ENCODE data around the gene CFAP46. TPM values are rescaled to one million over a fixed set of nuclear protein-coding genes. Genes with fewer than 3 reads are reported as not detected.
A peak's percentile ranks its signal among the peaks of the same experiment; 100 is the strongest.

CFAP46 gene
- total RNA-seq, 2 experiments from 2014 or later: not detected

DNA sequence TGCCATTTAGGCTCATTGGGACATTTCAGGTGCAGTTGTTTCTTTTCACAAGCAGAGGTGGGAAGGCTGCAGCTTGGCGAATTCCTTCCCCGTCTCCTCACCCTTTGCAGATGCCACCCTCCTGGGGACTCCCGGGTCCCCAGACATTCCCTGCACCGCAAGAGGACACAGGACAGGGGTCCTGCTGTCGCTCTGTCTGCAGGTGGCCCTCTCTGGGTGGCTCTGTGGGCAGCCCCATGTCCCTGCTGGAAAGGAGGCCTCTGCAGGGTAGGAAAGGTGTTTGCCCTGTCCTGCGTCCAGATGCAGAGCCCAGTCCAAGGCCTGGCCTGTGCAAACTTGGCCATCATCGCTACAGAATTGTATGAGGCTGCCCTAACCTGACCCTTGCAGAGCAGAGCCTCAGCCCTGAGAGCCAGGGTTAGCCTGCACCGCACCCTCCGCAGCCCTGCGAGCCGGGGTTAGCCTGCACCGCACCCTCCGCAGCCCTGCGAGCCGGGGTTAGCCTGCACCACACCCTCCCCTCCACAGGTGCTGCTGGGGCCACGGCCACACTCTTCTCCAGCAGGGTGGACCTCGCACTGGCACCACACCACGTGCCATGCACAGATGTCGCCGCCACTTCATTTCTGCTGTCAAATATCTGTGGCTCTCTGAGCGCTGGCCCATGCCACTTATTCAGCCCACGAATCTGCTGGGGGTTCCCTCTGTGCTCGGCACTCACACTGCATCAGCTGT, 61.0 kb downstream of the CFAP46 start:
- Mint-ChIP-seq H3K4me1 (ENCODE audit: low read depth) (no peaks in the 10 kb centered on the region), H3K4me3 (no peak overlapping the region), H3K27me3 (peaks cover 13% of the 10 kb centered on the region), H3K27ac (no peak overlapping the region), H3K9me3 (no peaks in the 10 kb centered on the region), H3K36me3 (ENCODE audit: low read depth) (no peaks in the 10 kb centered on the region)
- Histone ChIP-seq H3K36me3 (ENCODE audit: insufficient read depth, low read length) (no peaks in the 10 kb centered on the region), H3K4me1 (ENCODE audit: insufficient read depth, low read length) (no peaks in the 10 kb centered on the region), H3K9me3 (ENCODE audit: control insufficient read depth in 1 of 2, insufficient read depth in 1 of 2, low read length in 2 of 2) (peaks cover 0 to 23% of the 10 kb centered on the region in 2 experiments), H3K27me3 (ENCODE audit: control insufficient read depth in 1 of 2, insufficient read depth in 2 of 2, low read length in 2 of 2) (no peaks in the 10 kb centered on the region), H3K27ac (ENCODE audit: low read depth in 1 of 2, low read length in 2 of 2) (no peak overlapping the region), H3K4me3 (ENCODE audit: low read length) (no peak overlapping the region)
- ChIA-PET POLR2A (no interaction called here), CTCF (no interaction called here)
- no peak for ATAC-seq (ENCODE audit: poor library complexity)
- TF ChIP-seq, protein P1, sequence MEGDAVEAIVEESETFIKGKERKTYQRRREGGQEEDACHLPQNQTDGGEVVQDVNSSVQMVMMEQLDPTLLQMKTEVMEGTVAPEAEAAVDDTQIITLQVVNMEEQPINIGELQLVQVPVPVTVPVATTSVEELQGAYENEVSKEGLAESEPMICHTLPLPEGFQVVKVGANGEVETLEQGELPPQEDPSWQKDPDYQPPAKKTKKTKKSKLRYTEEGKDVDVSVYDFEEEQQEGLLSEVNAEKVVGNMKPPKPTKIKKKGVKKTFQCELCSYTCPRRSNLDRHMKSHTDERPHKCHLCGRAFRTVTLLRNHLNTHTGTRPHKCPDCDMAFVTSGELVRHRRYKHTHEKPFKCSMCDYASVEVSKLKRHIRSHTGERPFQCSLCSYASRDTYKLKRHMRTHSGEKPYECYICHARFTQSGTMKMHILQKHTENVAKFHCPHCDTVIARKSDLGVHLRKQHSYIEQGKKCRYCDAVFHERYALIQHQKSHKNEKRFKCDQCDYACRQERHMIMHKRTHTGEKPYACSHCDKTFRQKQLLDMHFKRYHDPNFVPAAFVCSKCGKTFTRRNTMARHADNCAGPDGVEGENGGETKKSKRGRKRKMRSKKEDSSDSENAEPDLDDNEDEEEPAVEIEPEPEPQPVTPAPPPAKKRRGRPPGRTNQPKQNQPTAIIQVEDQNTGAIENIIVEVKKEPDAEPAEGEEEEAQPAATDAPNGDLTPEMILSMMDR (IDR thresholded peaks at IDR 0.05): no peak
- peak in 1 of 14 experiments; percentile 7 for DNase-seq
- intact Hi-C loops (cut with DNase I, micrococcal nuclease): no loop called here

DNA sequence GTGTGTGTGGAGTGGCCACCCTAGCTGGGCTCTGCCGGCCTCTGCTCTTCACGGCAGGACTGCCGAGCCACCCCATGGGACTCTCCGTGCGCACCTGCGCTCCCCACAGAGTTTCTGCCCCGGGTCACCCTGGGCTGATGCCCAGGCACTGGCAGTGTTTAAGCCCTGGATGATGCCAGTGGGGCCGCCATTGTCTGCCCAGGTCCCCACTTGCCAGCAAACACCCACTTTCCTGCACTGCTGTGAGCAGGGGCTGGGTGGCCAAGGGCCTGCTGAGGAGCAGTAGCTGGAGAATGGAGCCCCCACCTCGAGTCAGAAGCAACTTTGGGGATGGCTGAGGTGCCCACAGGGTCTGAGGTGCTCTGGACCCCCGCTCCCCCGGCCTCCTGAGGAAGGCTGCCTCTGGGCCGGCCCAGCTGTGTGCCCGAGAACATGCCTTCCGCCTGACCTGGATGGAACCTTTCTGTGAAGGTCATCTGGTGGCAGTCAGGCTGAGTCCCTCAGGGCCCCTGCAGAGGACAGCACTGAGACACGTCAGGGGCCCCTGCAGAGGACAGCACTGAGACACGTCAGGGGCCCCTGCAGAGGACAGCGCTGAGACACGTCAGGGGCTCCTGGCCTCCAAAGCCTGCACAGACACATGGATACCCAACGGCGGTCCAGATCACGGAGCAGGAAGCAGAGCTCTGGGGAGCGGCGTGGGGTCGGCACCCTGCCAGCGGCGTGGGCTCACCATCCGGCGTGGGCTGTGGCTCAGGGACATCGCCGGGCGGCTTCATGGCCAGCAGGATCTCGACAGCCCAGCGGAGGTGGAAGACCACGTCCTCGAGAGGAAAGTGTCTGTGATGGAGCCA, 62.0 kb downstream of the CFAP46 start:
- intact Hi-C loops (cut with DNase I, micrococcal nuclease): no loop called here

DNA sequence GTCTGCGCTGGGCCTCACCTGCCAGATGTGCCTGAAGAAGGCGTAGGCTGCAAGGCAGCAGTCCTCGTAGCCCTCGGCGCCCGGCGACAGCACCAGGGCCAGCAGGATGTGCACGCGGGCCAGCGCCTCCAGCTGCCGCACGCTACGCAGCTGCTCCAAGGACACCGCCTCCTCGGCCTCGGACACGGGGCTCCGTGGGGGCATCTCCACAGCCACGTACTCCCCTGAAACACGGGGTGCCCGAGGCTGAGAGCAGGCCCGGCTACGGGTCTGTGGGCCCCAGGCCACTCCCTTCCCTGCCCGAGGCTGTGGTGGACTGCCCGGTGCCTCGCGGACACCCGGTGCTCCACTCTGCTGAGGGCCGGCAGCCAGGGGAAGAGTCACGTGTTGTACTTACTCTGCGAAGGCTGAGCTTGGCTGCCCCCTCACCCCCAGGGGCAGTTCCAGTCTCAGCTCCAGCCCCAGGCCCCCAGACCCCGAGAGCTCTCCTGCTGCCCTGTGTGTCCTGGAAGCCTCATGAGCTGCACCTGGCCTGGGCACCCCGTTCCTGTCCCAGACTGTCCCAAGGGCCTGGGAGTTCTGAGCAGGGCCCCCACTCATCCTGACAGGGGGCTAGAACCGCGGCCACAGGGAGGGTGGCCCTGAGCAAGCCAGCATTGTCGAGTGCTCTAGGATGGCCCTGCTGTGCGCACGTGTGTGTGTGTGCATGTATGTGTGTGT, 62.8 kb downstream of the CFAP46 start:
- Histone ChIP-seq H3K4me1 (ENCODE audit: insufficient read depth, low read length) (no peaks in the 10 kb centered on the region), H3K27ac (ENCODE audit: low read depth in 1 of 2, low read length in 2 of 2) (no peak overlapping the region), H3K9me3 (ENCODE audit: control insufficient read depth in 1 of 2, insufficient read depth in 1 of 2, low read length in 2 of 2) (peaks cover 0 to 18% of the 10 kb centered on the region in 2 experiments), H3K27me3 (ENCODE audit: control insufficient read depth in 1 of 2, insufficient read depth in 2 of 2, low read length in 2 of 2) (no peaks in the 10 kb centered on the region), H3K36me3 (ENCODE audit: insufficient read depth, low read length) (no peaks in the 10 kb centered on the region), H3K4me3 (ENCODE audit: low read length) (no peak overlapping the region)
- Mint-ChIP-seq H3K4me1 (ENCODE audit: low read depth) (no peaks in the 10 kb centered on the region), H3K4me3 (no peak overlapping the region), H3K9me3 (peaks cover 2% of the 10 kb centered on the region), H3K36me3 (ENCODE audit: low read depth) (no peaks in the 10 kb centered on the region), H3K27ac (no peak overlapping the region), H3K27me3 (peaks cover 27% of the 10 kb centered on the region)
- ChIA-PET POLR2A (no interaction called here), CTCF (no interaction called here)
- TF ChIP-seq, protein P1 (IDR thresholded peaks at IDR 0.05): no peak
- ATAC-seq (ENCODE audit: poor library complexity) (no peak), DNase-seq (peak in 1 of 14 experiments; percentile 20)
- intact Hi-C loops (cut with DNase I, micrococcal nuclease): no loop called here

More for the DNA sequence above, 62.0 kb downstream of the CFAP46 start:
- H3K36me3 ChIP-seq (ENCODE audit: insufficient read depth, low read length): no peaks in the 10 kb centered on the region
- Mint-ChIP-seq H3K27me3 (peaks cover 23% of the 10 kb centered on the region), H3K4me1 (ENCODE audit: low read depth) (no peaks in the 10 kb centered on the region), H3K4me3 (no peak overlapping the region), H3K27ac (no peak overlapping the region), H3K9me3 (peaks cover under 1% of the 10 kb centered on the region), H3K36me3 (ENCODE audit: low read depth) (no peaks in the 10 kb centered on the region)
- ChIA-PET CTCF (no interaction called here), POLR2A (no interaction called here)
- H3K27me3 ChIP-seq (ENCODE audit: control insufficient read depth in 1 of 2, insufficient read depth in 2 of 2, low read length in 2 of 2): no peaks in the 10 kb centered on the region
- H3K4me3 ChIP-seq (ENCODE audit: low read length): no peak overlapping the region
- H3K4me1 ChIP-seq (ENCODE audit: insufficient read depth, low read length): no peaks in the 10 kb centered on the region
- H3K9me3 ChIP-seq (ENCODE audit: control insufficient read depth in 1 of 2, insufficient read depth in 1 of 2, low read length in 2 of 2): peaks cover 0 to 18% of the 10 kb centered on the region in 2 experiments
- DNase-seq: peak in 1 of 14 experiments; percentile 21
- TF ChIP-seq, protein P1 (IDR thresholded peaks at IDR 0.05): no peak
- H3K27ac ChIP-seq (ENCODE audit: low read depth in 1 of 2, low read length in 2 of 2): no peak overlapping the region
- ATAC-seq (ENCODE audit: poor library complexity): no peak
